Umbilical cord (tissue), 2 donors: ENCODE data around the gene ERF. TPM values are rescaled to one million over a fixed set of nuclear protein-coding genes. Genes with fewer than 3 reads are reported as not detected.
"Not testable (repeated sequence)": the region's sequence is repeated elsewhere in the genome, so short reads cannot be mapped to it uniquely, and the experiment has no call there.

Experiments used
- DNase-seq: peaks from one replicate; pipeline ENCODE4 v3.0.0-alpha.2; 2015; ENCODE audit warnings: low spot score
- total RNA-seq: library from RNA; depleted of rRNA; stranded (reverse); fragments of >200 nt; gene quantifications from one replicate; pipeline ENCODE4 v1.2.3, GENCODE V29; 2014; ENCODE audit warnings: low replicate concordance; ENCODE audit not compliant: insufficient read depth

Gene ERF
- total RNA-seq, 1 donor from 2014 or later = 33.2 TPM

DNA sequence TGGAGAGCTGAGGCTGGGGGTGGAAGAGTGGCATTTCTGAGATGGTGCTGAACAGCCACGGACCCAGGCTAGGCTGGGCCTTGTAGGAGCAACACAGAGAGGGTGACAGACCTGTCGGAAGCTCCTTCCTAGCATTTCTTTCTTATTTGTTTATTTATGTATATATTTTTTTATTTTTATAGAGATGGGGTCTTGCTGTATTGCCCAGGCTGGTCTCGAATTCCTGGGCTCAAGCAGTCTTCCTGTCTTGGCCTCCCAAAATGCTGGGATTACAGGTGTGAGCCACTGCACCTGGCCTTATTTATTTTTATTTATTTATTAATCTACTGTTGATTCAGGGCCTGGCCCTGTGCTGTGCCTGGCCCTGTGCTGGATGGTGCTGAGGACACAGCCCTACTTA is 20.6 kb upstream of the ERF start:
- no peak for DNase-seq

DNA sequence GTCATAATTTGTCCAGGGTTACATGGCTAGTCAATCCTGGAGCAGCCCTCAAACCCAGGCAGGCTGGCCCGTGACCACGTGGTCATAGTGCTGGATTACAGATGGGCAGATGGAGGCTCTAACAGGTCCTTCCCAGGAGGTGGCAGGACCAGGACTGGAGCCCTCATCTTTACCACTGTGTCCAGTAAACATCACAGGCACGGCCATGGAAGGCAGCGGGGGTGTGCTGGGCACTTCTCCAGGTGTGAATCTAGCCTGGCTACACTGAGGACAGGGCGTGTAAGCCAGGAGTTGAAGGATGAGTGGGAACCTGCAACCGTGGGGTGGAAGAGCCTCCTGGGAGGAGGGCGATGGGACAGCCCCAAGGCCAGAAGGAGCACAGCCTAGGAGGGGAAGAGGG is 20.2 kb upstream of the ERF start:
- no peak for DNase-seq

DNA sequence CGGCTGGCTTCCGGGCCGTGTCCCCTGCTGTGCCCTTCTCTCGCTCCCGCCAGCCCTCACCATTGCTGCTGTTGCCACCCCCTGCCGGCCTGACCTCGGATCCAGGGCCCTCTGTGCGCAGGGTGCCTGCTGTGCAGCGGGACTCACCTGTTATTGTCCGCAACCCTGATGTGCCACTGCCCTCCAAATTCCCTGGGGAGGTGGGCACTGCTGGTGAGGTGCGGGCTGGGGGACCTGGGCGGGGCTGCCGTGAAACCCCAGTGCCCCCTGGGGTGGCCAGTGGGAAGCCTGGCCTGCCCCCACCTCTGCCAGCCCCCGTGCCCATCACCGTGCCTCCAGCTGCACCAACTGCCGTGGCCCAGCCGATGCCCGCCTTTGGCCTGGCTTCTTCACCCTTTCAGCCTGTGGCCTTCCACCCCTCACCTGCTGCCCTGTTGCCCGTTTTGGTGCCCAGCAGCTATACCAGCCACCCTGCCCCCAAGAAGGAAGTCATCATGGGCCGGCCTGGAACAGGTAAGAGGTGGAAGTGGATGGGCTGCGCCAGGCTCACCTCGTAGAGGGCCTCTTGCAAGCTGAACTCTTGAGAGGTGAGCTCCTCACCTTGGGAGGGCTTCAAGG is 19.2 kb upstream of the ERF start:
- no peak for DNase-seq

DNA sequence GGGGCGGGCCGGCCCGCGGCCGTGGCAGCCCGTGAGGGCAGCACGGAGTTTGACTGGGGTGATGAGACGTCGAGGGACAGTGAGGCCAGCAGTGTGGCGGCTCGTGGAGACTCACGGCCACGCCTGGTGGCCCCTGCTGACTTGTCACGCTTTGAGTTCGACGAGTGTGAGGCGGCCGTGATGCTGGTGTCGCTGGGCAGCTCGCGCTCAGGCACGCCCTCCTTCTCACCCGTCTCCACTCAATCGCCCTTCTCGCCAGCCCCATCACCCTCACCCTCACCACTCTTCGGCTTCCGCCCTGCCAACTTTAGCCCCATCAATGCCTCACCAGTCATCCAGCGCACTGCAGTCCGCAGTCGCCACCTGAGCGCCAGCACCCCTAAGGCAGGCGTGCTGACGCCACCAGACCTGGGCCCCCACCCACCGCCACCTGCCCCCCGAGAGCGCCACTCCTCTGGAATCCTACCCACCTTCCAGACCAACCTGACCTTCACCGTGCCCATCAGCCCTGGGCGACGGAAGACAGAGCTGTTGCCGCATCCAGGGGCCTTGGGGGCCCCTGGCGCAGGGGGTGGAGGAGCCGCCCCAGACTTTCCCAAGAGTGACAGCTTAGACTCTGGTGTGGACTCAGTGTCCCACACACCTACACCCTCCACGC is 18.6 kb upstream of the ERF start:
- DNase-seq = no peak

DNA sequence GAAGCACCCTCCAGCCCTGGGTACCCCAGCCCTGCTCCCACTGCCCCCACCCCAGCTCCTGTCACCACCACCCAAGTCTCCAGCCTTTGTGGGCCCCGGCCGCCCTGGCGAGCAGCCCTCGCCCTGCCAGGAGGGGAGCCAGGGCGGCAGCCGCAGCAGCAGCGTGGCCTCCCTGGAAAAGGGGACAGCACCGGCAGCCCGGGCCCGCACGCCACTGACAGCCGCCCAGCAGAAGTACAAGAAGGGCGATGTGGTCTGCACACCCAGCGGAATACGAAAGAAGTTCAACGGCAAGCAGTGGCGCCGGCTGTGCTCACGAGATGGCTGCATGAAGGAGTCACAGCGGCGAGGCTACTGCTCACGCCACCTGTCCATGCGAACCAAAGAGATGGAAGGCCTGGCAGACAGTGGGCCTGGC is 18.1 kb upstream of the ERF start:
- DNase-seq = no peak

DNA sequence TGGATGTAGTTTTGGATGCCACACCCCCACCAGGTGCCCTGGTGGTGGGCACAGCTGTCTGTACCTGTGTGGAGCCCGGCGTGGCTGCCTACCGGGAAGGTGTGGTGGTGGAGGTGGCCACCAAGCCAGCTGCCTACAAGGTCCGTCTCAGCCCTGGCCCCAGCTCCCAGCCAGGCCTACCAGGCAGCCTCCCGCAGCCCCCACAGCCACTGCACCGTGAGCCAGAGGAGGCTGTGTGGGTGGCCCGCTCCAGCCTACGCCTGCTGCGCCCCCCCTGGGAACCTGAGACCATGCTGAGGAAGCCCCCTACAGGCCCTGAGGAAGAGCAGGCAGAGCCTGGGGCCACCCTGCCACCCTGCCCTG is 17.6 kb upstream of the ERF start:
- no peak for DNase-seq

DNA sequence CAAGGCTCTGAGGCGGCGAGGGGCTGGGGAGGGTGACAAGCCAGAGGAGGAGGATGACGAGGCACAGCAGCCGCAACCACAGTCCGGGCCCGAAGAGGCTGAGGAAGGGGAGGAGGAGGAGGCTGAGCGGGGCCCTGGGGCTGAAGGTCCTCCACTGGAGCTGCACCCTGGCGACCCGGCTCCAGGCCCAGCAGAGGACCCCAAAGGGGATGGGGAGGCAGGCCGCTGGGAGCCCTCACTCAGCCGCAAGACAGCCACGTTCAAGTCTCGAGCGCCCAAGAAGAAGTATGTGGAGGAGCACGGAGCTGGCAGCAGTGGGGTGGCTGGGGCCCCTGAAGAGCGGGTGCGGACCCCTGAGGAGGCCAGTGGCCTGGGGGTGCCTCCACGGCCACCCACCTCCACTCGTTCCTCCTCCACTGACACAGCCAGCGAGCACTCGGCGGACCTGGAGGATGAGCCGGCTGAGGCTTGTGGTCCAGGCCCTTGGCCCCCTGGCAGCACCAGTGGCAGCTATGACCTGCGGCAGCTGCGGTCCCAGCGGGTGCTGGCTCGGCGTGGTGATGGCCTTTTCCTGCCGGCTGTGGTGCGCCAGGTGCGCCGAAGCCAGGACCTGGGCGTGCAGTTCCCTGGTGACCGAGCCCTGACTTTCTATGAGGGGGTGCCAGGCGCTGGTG is 17.1 kb upstream of the ERF start:
- DNase-seq = no peak

DNA sequence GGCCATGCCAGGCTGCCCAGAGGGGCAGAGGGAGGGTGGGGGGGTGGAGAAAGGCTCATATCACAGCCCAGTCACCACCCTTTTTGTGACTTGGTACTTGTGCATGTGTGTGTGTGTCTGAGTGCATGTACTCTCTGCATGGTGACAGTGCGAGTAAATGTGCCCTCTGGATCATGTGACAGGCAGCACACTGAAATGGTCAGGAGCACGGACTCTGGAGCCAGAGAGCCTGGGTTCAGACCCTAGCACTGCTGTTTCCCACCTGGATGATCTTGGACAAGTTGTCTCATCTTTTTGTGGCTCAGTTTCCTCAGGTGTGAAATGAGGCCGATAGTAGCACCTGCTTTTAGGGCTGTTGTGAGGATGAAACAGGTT is 16.1 kb upstream of the ERF start:
- DNase-seq = no peak

DNA sequence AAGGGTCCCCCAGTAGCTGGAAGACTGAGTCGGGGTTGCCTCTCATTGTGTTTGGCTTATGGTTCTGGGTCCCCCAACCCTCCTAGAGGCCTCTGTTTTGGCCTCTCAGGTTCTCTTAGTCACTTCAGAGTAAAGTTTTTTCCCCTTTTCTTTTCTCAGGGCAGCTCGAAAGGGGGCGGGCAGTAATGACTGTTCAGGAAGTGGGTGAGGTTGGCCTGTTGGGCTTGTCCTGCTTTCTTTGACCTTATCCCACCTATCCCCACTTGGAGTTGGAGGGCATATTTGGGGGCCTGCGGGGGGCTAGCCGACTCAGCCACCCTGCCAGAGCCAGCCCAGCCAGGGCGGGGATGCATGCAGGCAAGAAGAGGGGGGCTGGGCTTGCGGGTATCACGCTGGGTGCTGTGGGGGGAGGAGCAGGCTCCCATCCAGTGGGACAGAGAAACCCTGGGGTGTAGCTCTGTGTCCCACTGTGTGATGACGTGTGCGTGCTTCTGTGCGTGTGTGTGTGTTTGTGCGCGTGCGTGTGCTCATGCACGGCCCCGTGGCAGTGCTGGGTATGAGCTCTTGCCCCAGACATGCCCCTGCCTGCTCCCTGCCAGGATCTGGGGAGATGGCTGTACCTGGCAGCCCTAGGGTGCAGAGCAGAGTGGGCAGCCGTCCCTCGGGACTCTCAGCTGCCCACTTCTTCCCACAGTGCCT is 15.6 kb upstream of the ERF start:
- DNase-seq = peak; percentile 68

DNA sequence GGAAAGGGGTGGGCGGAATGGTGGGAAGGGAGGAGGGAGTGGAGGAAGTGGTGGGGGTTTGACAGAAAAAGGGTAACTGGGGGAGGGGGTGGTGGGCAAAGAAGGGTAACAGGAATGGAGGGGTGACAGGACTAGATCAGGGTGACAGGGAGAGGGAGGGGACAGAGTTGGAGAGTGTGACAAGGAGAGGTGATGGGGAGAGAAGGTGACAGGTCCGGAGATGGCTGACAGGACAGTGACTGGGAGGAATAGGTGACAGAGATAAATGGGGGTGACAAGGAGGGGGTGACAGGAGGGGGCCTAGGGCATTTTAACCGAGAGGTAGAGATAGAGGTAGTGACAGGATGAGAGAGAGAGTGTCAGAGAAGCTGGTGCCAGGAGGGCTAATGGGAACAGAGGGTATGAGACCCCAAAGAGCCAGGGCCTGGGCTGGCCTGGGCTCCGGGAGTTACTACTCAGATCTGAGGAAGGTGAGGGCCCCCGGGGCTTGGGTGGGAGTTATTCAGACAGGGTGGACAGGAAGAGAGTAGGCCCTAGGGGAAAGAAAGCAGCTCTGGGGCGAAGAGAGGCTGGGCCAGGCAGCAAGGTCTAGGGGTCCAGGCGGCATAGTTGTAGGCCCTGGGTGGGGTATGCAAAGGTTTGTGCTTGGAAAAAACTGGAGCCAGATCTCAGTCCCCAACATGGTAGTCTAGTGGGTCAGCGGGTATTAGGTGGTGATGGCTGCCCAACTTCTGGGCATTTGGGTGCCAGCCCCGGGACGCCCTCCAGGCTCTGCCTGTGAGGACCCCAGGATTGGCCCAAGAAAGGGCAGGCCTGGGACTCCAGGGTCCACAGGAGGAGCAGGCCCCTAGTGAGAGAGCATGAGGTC is 14.8 kb upstream of the ERF start:
- DNase-seq = peak; percentile 25

DNA sequence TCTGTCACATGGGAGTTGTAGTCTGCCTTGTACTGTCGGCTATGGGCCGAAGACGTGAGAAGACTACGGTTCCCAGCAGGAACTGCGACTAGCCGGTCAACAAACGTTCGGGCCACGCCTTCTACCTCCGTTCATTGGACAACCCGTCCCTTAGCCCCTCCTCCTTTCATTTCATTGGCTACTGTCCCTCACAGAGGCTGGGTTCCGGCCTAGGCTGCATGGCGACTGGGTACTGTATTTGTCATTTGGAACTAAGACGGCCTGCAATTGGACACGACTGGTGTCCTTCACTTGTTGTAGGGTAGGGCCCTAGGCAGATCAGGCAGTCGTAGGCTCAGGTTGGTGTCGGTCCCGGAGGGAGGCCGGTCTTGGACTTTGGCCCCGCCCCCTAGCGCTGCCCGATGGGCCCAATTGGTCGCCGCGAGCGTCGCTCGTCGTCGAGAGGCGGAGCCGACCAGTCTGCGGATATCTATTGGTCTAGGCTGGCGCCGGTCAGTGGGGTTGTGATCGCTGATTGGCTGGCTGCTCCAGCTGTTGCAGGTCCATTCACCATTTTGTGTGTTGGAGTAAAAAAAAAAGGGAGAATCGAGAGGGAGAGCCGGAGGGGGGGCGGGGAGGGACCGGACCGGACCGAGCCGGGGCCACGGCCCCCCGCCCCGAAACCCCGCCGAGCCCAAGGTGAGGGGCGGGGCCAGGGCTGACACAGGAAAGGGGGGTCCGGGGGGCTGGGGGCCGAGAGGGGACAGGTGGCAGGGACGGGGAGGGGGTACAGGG is 14.0 kb upstream of the ERF start, which contains the start of gene CIC:
CIC (plus strand) TSS at position 549 of the 774 bp plus-strand sequence. CDS start 2,532 bp downstream, outside the sequence.
- peak; percentile 100 for DNase-seq

DNA sequence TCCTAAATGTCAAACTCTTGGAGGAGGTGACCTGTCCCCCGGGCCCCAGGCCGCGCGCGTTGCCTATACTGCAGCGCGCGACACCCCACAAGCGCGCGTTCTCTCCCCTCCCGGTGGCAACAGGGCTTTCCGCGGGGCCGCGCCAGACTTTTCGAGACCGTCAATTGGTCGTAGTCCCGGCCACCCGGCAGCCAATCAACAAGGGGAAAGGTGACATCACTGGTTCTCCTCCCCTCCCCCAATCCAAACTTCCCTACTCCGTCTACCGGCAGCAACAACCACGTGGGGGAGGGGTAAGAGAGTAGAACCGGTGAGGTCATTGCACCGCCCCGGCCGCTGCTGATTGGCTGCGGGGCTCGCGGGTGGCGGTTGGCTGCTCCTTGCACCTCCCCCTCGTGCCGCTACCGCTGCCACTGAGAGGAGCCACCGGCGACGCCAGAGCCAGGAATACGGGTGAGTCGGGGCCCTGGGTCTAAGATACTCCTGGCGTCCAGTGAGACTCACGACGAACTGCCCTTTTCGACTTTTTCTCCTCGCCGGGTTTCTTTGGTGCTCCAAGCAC is 13.3 kb upstream of the ERF start:
- peak; percentile 100 for DNase-seq

DNA sequence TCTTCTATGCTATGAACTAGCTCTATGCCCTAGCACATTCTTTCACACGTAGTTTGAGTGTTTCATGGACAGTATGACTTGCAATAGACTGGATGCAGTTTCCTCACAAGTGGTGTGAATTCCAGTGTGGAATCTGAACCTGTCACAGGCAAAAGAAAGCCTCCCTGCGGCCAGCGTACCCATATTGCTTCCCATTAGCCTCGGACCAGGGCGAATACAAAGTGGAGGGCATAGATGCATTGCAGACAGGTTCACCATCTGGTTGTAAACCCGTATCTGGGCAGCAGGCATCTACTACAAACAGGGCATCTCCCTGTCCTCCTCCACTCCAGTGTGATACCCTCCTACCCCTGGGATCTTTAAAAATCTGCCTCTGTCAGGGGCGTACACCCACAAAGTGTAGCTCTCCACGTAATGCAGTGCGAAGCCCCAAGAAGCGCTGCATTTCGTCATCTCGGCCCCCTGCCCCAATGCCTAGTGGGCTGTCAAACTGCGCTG is 12.8 kb upstream of the ERF start:
- DNase-seq = no peak

DNA sequence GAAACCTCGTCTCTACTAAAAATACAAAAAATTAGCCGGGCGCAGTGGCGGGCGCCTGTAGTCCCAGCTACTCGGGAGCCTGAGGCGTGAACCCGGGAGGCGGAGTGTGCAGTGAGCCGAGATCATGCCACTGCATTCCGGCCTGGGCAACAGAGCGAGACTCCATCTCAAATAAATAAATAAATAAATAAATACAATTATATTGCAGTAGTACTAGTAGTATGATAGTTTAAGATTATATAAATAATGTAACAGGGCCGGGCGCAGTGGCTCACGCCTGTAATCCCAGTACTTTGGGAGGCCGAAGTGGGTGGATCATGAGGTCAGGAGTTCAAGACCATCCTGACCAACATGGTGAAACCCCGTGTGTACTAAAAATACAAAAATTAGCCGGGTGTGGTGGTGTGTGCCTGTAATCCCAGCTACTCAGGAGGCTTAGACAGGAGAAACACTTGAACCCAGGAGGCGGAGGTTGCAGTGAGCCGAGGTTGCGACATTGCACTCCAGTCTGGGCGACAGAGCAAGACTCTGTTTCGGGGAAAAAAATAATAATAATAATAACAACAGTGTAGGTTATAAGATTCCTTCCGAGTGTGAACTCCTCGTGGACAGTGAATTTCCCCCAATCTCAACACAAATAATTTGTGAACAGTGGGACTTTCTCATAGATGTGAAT is 12.1 kb upstream of the ERF start:
- not testable (repeated sequence) for DNase-seq

DNA sequence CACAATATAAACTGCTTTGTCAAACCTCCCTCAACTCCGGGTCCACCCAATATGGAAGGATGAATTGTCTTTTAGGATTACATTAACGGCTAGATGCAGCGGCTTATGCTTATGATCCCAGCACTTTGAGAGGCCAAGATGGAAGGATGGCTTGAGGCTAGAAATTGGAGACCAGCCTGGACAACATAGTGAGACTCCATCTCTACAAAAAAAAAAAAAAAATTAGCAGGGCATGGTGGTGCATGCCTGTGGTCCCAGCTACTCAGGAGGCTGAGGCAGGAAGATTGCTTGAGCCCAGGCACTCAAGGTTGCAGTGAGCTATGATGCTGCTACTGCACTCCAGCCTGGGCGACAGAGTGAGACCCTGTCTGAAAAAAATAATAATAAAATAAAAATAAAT is 11.2 kb upstream of the ERF start:
- not testable (repeated sequence) for DNase-seq

DNA sequence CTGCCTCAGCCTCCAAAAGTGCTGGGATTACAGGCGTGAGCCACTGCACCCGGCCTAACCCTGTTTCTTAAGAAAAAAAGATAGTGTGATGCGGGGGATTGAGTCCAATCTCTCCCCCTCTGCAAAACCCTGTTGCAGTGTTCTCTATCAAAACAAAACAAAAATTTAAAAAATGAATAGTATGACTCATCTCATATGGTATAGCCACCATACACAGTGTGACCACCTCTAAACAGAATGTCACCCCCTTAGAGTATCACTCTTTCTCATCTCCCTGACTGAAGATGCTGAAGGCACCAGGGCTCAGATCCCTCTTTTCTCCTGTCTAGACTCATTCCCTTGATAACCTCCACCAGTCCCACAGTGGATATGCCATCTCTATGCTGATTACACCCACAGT is 6.8 kb upstream of the ERF start:
- DNase-seq = no peak

DNA sequence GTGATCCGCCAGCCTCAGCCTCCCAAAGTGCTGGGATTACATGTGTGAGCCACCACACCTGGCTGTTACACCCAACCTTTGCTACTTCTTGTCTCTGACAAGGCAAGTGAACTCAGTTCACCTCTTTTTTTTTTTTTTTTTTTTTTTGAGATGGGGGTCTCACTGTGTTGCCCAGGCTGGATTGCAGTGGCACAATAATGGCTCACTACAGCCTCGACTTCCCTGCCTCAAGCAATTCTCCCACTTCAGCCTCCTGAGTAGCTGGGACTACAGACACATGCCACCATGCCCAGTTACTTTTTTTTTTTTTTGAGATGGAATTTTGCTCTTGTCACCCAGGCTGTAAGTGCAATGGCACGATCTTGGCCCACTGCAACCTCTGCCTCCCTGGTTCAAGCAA is 2.9 kb upstream of the ERF start:
- DNase-seq = not testable (repeated sequence)

DNA sequence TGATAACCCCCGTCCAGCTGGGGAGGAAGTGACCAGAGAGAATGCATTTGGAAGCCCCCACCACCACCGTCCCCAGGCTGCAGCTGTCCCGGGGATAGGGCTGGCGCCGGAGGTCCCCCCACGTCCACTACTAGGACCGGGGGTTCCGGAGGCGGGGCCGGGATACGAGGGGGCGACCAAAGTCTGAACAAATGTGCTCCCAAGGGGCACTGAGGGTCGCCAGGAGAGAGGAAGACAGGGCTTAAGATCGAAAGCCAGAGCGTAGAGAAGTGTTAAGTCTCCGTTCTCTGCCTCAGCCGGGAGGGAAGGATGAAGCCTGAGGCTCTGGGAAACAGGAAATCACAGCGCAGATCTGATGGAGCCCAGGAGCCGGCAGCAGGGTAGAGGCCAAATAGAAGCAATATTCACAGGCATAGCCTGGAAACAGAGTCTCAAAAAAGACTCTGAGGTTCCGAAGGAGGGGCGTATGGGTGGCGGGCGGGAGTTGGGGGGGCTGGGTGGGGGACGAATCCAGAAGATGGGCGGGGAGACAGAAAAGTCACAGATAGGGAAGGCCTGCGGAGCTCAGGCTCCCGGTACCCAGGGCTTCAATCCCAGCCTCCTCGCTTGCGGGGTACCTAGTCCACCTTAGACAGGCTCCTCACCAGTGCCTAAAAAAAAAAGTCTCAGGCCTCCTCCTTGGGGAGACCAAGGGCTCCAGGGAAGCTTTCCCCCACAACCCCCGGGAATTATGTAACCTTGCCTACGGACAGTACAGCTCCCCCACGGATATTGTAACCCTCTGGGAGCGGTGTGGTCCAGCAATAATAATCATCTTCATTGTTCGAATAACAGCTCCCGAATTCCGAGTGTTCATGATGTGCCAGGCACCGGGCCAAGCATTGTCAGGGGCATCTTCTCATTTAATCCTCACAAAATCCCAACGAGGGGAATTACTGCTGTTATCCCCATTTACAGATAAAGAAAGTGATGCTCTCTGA is 1.1 kb upstream of the ERF start:
- peak; percentile 81 for DNase-seq
